OCI-LY1 (cell line): ENCODE results near the gene EPC2.

Experiments used
- CTCF ChIP-seq: fragments of 200-600 bp; sonication (generic), shearing (Covaris generic); IDR thresholded peaks from 2 replicates; pipeline ENCODE4 v1.5.1; 2017; ENCODE audit warnings: mild to moderate bottlenecking, antibody characterized with exemption, low read length, moderate library complexity, mixed read lengths
- EZH2 ChIP-seq: fragments of 200-600 bp; sonication (generic), shearing (Covaris generic); IDR thresholded peaks from 2 replicates; pipeline ENCODE4 v1.8.0; 2017; ENCODE audit warnings: borderline replicate concordance, mixed run types, mild to moderate bottlenecking, antibody characterized with exemption, low read length, moderate library complexity, mixed read lengths

DNA sequence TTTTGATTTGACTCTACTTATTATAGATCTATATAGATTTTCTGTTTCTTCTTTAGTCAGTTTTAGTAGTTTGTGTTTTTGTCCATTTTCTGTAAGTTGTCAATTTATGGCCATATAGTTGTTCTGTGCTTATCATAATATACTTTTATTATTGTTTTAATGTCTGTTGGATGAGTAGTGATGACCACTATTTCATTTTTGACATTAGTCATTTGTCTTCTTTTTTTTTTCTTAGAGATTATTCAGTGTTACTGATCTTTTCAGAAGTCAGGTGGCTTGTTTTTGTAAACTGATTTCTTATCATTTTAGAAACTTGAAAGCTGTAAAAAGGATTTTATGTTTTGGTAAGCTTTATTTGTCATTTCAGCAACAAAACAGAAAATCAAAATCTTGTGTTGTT is 57.3 kb downstream of the EPC2 start:
- TF ChIP-seq CTCF (no peak), EZH2 (no peak)
